Measurements from ENCODE around the gene THG1L.
"Not testable (repeated sequence)": the region's sequence is repeated elsewhere in the genome, so short reads cannot be mapped to it uniquely, and the experiment has no call there.

DNA sequence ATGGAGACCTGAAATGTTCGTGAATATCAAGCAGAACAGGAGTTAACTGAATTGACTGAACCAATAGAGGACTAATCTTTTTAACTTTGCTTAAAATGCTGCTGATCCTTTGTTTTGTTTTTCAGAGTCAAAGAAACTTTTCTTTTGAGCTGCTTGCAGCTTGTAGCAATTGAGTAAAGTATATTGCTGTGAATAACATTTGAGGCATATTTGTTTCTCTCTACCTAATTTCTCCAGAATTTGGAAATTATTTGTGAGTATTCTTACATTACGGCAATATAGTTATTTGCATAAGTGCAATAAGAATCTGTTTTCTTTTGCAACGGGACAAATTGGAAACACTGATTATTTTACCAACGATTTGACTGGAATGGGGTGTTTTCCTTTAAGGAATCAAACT is 32.5 kb upstream of the THG1L start:
- TF ChIP-seq, protein P1, sequence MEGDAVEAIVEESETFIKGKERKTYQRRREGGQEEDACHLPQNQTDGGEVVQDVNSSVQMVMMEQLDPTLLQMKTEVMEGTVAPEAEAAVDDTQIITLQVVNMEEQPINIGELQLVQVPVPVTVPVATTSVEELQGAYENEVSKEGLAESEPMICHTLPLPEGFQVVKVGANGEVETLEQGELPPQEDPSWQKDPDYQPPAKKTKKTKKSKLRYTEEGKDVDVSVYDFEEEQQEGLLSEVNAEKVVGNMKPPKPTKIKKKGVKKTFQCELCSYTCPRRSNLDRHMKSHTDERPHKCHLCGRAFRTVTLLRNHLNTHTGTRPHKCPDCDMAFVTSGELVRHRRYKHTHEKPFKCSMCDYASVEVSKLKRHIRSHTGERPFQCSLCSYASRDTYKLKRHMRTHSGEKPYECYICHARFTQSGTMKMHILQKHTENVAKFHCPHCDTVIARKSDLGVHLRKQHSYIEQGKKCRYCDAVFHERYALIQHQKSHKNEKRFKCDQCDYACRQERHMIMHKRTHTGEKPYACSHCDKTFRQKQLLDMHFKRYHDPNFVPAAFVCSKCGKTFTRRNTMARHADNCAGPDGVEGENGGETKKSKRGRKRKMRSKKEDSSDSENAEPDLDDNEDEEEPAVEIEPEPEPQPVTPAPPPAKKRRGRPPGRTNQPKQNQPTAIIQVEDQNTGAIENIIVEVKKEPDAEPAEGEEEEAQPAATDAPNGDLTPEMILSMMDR (IDR thresholded peaks at IDR 0.05) = not testable (repeated sequence)
- not testable (repeated sequence) for TF ChIP-seq USF1 (CRISPR knock-in tag; IDR thresholded peaks at IDR 0.05); E2F1 (CRISPR knock-in tag; IDR thresholded peaks at IDR 0.05); ATF3 (CRISPR knock-in tag; conservative IDR thresholded peaks at IDR 0.05); JUN (CRISPR knock-in tag; IDR thresholded peaks at IDR 0.05); CBFB (CRISPR knock-in tag; IDR thresholded peaks at IDR 0.05; ENCODE audit: low read depth); NFYB (CRISPR knock-in tag; conservative IDR thresholded peaks at IDR 0.05; ENCODE audit: low read depth); ZBTB21 (CRISPR knock-in tag; IDR thresholded peaks at IDR 0.05; ENCODE audit: borderline replicate concordance); TCF7 (CRISPR knock-in tag; IDR thresholded peaks at IDR 0.05; ENCODE audit: low read depth); NR1H2 (CRISPR knock-in tag; IDR thresholded peaks at IDR 0.05)

Data from WTC11 (cell line).